Measurements from ENCODE around the gene MIF4GD. TPM values are rescaled to one million over a fixed set of nuclear protein-coding genes. Genes with fewer than 3 reads are reported as not detected.
A peak's percentile ranks its signal among the peaks of the same experiment; 100 is the strongest.

MIF4GD gene
- total RNA-seq, 2 donors from 2014 or later, result 18.0 to 24.9 TPM

- no peak overlapping the region for H3K4me3 ChIP-seq
- TF ChIP-seq, protein P1, sequence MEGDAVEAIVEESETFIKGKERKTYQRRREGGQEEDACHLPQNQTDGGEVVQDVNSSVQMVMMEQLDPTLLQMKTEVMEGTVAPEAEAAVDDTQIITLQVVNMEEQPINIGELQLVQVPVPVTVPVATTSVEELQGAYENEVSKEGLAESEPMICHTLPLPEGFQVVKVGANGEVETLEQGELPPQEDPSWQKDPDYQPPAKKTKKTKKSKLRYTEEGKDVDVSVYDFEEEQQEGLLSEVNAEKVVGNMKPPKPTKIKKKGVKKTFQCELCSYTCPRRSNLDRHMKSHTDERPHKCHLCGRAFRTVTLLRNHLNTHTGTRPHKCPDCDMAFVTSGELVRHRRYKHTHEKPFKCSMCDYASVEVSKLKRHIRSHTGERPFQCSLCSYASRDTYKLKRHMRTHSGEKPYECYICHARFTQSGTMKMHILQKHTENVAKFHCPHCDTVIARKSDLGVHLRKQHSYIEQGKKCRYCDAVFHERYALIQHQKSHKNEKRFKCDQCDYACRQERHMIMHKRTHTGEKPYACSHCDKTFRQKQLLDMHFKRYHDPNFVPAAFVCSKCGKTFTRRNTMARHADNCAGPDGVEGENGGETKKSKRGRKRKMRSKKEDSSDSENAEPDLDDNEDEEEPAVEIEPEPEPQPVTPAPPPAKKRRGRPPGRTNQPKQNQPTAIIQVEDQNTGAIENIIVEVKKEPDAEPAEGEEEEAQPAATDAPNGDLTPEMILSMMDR (IDR thresholded peaks at IDR 0.05), result no peak
- no peak overlapping the region for H3K27ac ChIP-seq
- H3K9me3 ChIP-seq, result no peaks in the 10 kb centered on the region
- H3K36me3 ChIP-seq, result peaks cover 31% of the 10 kb centered on the region
- DNase-seq (ENCODE audit: low spot score), result no peak
- no peaks in the 10 kb centered on the region for H3K4me1 ChIP-seq
- H3K27me3 ChIP-seq, result no peaks in the 10 kb centered on the region
These were observed 45.2 kb upstream of the MIF4GD start for GRCh38 chr17:75316253-75316652.

DNA sequence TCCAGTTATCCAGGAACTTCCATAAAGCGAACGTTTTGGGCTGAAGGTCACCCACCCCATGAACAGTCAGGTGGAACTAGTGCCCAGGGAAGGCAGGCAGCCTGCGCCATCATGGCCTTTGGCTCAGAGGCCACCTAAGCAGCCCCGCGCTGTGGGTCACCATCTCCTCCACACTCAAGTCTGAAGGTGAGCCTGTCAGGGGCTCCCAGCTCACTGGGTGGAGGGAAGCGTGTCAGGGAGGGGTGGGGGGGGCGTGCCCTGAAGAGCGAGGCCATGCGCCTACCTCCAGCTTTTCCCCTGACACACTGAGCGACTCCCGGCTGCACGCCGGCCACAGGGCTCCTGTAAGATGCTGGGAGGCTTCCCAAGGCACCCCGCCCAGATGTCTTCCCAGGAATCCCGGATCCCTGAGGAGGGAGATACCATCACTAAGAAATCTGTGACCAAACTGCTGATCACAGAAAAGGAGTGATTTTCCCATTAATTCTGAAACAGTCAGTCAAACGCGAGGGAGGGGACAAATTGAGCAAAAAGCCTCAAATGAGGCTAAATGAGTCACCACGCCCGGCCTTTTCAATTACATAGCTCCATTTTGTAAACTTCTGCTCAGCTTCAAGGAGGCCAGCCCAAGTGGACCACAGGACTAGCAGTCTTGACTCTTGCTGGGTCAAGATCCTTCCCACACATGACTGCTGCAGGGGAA, 44.7 kb upstream of the MIF4GD start:
- DNase-seq (ENCODE audit: low spot score), result no peak
- Histone ChIP-seq H3K4me1 (no peaks in the 10 kb centered on the region), H3K4me3 (no peak overlapping the region), H3K9me3 (no peaks in the 10 kb centered on the region), H3K27ac (no peak overlapping the region), H3K36me3 (peaks cover 27% of the 10 kb centered on the region), H3K27me3 (no peaks in the 10 kb centered on the region)
- TF ChIP-seq, protein P1 (IDR thresholded peaks at IDR 0.05), result no peak

- Histone ChIP-seq H3K27ac (peak overlapping the region in 1 of 2 donors; percentile 23), H3K4me1 (no peaks in the 10 kb centered on the region)
- DNase-seq (ENCODE audit: low spot score), result no peak
These were observed 43.0 kb upstream of the MIF4GD start for GRCh38 chr17:75313941-75314551.

DNA sequence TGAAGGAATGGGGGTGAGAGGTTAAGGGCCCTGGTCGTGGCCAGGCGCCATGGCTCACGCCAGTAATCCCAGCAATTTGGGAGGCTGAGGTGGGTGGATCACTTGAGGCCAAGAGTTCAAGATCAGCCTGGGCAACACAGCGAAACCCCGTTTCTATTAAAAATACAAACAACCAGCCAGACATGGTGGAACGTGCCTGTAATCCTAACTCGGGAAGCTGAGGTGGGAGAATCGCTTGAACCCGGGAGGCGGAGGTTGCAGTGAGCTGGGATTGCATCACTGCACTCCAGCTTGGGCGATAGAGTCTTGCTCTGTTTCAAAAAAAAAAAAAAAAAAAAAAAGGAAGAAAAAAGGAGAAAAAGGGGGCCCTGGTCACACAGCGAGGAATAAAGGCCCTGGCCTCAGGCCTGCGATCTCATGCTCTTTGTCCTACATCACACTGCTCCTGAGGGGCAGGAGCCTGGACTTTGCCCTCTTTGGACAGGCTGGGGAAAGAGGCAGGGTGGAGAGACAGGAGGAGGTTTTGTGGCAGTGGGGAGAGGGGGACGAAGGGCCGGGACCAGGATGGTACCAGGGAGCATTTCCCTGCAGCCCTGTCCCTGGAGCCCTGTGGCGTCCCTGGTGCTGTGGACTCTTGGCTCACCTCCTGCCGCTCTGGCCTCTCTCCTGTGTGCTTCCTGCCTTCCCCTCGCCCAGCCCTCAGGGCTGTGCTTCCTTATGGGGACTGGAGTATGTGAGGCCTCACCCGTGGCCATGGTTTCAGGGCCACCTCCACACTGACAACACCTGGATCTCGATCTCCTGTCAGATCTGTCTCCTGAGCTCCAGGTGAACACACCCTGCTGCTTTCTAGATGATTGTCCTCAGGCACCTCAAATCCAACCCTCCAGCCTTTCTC, 38.0 kb upstream of the MIF4GD start:
- no peak overlapping the region for H3K4me3 ChIP-seq
- no peaks in the 10 kb centered on the region for H3K36me3 ChIP-seq
- DNase-seq (ENCODE audit: low spot score), result no peak
- TF ChIP-seq, protein P1 (IDR thresholded peaks at IDR 0.05), result no peak
- H3K27me3 ChIP-seq, result no peaks in the 10 kb centered on the region
- peak overlapping the region in 1 of 2 donors; percentile 10 for H3K27ac ChIP-seq
- no peaks in the 10 kb centered on the region for H3K9me3 ChIP-seq
- no peaks in the 10 kb centered on the region for H3K4me1 ChIP-seq

More at GRCh38 chr17:75313941-75314551, 43.0 kb upstream of the MIF4GD start:
- TF ChIP-seq, protein P1 (IDR thresholded peaks at IDR 0.05), result no peak
- Histone ChIP-seq H3K4me3 (no peak overlapping the region), H3K27me3 (no peaks in the 10 kb centered on the region), H3K9me3 (no peaks in the 10 kb centered on the region), H3K36me3 (peaks cover 14% of the 10 kb centered on the region)

GRCh38 chr17:75307957-75308731, 37.1 kb upstream of the MIF4GD start:
- no peak for DNase-seq (ENCODE audit: low spot score)
- Histone ChIP-seq H3K4me3 (no peak overlapping the region), H3K9me3 (no peaks in the 10 kb centered on the region), H3K27ac (no peak overlapping the region), H3K4me1 (no peaks in the 10 kb centered on the region), H3K27me3 (no peaks in the 10 kb centered on the region), H3K36me3 (no peaks in the 10 kb centered on the region)
- TF ChIP-seq, protein P1 (IDR thresholded peaks at IDR 0.05), result no peak
